HG02678 (cell line): ENCODE results near the gene RTN1.

Experiments used
- ATAC-seq: cut with Tn5 transposase; IDR thresholded peaks from one replicate; pipeline ENCODE4 v1.9.1; 2021; ENCODE audit warnings: mild to moderate bottlenecking, moderate library complexity; ENCODE audit not compliant: unreplicated experiment

RTN1 gene

DNA sequence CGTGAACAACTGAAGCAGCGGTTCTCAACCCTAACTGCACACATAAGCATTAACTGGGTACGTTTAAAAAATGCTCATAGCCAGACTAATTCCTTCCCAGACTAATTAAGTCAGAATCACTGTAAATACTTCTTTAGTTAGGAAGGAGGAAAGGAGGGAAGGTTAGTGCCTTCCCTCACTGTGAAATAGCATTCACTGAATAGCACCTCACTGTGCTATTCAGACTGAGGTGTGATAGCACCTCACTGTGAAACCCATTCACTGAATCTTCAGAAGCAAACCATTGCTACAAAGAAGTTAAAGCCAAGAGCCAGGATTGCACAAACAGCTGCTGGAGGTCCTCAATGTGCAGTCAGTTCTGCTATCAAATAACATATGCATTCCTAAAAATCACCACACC lies 58.8 kb downstream of the RTN1 start:
- ATAC-seq: no peak

DNA sequence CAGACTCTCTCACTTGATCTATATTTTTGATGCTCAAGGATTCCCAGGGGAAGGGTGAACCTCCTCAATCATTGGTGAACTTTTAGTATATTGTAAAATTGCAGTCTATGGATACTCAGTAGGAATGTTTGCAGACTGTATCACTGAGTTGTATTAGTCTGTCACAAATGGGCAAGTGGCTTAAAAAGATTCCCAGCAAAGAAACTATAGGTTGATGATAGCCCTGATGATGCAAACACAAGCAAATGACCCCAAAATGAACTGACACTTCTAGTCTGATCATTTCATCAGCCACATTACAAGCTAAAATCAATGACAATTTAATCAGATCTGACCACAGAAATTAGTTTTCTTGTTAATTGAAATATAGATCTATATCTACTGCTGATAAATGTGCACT lies 59.5 kb downstream of the RTN1 start:
- ATAC-seq: no peak

DNA sequence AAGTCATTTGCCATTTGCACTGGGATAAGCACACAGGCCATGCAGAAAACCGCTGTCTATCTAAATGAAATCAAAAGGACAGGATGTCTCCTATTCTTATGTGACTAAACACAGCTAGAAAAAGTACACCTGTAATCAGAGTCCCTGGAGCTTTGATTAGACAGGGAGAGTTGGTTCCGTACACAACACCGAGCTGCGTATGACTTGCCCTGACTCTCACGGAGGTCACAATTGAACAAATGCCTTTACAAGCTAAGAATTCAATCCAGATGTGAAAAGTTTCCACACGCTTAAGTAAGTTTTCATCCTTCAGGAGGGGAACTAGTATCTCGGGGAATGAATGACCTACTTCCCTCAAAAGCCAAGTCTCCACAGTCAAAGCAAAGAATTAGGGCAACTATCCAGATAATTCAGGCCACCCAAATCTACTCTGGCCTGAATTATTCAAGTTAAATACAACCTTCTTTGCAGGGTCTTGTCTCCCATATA lies 67.5 kb downstream of the RTN1 start:
- ATAC-seq: no peak

DNA sequence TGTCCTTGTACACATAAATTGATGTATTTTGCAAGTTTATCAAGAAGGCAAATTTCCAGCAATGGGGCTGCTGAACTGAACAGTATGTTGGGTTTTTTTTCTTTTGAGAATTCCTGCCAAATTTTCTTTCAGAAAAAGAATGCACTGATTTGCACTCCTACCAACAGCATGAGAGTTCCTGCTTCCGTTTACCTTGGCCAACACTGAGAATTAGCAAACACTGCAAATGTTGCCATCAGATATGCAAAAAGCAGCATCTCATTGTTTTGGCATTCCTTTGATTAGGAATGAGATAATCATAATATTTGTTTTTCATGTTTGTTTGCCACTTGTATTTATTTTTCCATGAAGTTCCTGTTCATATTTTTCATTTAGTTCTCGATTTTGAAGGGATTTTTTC lies 82.4 kb downstream of the RTN1 start:
- no peak for ATAC-seq

DNA sequence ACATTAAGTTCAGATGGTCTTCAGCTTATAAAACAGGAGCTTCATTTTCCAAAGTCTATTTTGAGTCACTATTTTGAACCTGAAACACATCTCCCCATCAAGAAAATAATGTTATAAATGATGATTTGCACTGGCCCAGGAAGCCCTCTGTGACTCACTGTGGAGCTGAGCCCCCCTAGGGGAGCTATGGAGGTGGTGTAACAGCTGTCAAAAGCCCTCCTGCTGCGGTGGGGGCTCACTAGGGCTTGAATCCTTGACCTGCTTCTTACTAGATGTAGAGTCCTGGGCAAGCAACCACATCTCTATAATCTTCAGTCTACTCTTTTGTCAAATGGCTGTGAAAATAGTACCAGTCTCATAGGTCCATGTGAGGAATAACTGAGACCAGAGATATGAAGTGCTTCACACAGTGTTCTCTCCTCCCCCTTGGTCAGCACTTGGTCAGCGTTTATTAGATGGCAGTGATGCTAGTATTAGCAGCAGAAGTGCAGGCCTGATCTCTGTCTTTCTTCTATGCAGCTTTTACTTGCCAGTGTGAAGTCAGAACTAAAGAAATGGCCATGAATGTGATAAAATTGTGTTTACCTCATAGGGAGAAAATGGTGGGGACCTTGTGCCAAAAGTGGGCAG lies 83.4 kb downstream of the RTN1 start:
- no peak for ATAC-seq

DNA sequence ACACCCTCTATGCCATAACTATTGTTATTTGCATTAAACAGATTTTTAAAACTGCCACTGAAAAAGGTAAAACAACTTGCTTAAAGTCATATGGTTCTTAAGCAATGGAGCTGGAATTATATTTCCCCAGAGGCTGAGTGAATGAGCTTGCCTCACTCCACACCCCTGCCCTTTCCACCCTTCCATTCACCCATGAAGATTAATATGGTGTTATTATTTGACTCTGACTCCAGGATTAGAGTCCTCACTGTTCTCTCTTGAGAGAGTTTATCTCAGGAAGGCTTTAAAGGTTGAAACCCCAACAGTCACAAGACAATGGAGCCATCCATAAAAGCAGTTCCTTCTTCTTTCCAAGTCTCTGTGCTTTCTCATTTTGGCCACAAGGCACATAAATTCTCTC lies 84.9 kb downstream of the RTN1 start:
- ATAC-seq: no peak

DNA sequence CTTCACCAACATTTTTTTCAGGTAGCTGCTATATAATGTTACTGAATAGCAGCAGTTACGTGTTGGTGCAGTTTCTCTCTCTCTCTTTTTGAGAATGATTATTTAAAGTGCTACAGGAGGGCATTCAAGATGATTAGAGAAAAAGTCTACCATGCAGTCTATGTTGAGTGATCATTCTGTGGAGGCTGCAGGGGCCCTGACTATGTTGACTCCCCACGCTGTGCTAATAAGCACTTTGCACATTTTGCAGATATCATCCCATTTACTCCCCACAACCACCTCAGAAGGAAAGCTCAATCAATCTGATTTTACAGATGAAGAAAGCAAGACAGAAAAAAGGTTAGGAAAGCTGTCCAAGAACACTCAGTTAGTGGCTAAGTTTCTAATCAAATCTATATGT lies 87.8 kb downstream of the RTN1 start:
- no peak for ATAC-seq

DNA sequence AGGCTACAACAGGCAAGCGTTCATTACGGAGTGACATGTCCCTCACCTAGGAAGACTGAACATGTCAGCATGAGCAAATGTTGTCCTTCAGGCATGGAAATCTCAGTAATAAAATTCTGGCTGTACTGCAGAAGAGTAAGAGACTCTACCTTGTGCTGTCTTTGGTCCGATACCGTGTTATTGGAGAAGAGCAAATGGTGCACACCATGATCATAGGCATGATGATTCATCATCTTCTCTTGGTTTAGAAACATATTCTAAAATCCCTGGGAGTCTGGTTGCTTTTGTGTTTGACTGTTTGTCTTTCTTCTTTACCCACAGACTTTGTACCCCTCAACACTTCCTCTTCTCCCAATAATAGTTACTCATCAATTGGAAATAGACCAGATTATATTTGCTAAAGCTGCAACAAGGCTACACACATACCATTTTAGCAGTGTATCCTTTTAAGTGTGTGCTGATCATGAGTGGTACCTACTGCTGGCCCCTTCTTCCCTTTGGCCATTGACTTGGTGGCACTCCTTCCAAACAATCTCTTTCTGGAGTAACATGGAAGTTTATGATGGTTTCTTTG lies 93.5 kb downstream of the RTN1 start:
- ATAC-seq: no peak

DNA sequence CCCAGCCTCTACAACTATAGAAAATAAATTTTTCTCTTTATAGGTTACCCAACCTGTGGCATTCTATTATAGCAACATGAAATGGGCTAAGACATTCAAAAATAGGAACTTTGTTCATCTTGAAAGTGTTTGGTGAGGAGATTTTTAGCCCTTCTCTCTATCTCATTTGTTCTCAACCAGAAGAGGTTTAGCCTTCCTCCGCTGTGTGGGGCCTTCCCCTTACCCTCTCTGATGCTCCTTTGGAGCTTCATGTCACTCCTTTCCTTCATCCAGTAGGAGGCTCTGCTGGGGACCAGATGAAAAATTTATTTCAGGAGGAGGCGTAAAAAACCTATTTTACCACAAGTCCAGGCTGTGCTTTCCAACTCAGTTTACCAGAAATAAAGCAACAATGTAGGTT lies 94.1 kb downstream of the RTN1 start:
- no peak for ATAC-seq

DNA sequence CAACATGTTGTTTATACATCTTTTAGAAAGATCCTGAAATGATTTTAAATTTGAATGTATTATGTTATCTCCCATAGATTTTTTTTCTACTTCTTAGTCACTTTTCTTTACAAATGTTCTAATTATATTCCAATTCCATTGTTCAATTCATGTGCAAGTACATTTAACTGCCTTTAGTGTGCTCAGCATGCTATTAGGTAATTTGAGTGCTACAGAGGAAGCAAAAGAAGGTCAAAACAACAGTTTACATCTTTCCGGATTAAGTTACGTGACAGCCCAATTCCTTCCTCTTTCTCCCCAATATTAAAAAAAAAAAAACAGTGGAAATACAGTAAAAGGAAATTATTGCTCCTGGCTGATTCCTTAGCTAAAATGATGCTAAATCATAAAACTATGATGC lies 98.3 kb downstream of the RTN1 start:
- no peak for ATAC-seq

DNA sequence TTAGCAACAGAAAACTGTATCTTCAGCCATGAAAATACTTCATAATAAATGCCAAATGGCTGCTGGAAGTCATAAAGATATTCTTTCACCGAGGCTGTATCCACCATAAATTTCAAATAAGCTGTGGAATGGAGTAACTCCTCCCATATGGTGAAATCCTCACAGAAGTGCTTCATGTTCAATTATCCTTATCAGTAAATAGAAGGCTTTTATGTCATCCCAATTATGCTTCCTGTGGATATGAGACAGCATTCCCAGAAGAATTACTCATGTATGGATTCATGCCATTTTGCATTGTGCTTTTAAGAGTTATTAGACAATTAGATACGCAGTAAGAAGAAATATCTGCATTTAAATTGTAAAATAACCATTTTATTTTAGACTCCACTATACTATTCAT lies 99.0 kb downstream of the RTN1 start:
- no peak for ATAC-seq

DNA sequence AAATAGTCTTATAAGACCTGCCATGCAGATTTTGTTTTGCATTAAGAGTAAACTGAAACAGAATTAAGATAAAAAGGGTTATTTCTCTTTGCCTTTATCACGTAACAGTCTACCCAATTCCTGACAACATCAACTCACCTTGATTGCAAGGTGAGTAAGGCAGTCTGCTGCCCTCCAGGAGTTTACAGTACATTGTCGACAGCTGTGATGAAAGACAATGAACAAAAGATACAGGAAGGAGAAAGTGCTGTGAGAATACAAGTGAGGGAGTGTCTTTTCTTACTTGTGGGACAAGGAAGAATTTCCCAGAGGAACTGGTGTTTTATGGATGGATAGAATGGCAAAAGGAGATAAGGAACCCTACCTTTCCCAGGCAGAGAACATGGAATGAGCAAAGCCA lies 101.0 kb downstream of the RTN1 start:
- ATAC-seq: no peak

DNA sequence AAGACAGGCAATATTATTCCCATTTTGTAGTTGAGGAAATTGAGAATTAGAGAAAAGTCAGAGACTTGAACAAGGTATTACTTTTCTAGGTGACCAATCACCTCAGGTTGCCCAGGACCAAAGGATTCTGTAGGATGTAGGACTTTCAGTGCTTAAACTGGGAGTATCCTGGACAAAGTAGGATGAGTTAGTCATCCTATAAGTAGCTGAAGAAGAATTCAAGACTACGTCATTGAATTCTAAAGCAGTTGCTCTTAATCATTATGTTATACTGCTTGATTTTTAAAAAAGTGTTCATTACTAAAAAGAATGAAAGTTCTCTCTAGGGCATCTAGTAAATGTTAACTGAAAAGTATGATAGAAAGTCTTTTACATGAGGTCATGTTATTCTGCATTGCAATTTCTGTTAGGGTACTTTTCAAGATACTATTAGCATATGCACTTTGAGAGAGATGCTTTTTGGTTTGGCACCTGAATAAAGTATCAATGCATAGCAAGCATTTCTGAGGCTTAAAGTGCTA lies 101.7 kb downstream of the RTN1 start:
- ATAC-seq: no peak

DNA sequence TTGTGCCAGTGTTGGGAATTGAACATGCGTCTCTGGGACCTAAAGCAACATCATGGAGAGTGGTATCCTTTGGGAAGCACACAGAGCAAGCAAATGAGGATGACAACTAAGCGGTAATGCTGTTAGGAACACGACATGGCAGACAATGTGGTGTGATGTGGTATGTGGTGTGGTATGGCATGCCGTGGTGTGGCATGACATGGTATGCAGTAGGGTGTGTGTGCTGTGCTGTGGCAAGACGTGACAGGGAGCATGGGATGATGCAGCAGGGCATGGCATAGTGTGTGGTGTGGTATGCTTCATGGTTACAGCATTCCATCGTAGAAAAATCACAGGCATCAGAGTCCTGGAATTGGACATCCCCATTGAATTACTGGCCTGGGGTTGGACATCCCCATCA lies 108.7 kb downstream of the RTN1 start:
- no peak for ATAC-seq

DNA sequence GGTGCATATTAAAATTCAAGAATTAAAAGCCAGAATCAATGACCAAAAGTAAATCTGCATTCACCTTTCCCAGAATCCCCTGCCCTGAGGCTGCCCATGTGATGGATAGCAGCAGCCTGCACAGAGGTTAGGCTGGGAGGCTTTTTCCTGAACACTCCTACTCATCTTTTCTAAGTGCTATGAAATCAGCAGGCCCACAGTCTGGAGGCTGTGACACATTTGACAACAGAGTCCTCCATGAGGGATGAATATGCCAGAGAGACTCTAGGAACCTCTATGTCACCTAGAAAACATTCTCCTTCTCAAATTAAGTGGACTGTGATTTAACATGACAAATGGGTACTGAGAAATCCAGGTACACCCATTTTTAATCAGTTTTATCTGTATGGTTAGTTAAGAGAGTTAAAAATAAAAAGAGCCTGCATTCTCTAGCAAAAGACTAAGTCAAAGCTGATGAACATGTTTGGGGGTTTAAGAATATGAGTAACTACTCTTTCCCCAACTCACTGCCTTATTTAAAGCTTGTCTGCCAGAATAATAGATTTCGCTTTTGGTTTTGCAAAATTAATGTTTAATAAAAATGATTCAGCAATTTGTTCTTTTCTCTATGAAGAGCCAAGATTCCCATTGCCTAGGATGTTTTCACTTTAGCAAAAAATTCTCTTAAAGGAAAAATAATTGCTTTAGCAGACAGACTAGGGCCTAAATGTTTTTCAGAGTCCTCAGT lies 115.0 kb downstream of the RTN1 start:
- ATAC-seq: no peak

DNA sequence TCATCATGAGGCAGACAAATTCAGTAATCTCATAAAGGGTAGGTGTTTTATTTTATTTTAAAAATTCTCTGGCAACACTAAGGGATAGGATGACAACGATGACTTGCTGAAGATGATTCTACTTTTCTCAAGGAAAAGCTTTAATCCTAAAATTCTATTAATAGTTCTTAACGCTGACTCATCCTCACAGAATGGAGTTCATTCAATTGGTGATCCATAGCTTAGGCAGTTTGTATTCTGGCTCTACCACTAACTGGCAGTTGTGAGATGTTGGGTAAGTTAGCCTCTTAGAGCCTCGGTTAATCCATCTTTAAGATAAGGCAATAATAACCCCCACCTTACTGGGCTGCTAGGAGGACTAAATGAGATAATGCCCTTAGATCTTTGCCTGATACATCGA lies 116.3 kb downstream of the RTN1 start:
- ATAC-seq: no peak

DNA sequence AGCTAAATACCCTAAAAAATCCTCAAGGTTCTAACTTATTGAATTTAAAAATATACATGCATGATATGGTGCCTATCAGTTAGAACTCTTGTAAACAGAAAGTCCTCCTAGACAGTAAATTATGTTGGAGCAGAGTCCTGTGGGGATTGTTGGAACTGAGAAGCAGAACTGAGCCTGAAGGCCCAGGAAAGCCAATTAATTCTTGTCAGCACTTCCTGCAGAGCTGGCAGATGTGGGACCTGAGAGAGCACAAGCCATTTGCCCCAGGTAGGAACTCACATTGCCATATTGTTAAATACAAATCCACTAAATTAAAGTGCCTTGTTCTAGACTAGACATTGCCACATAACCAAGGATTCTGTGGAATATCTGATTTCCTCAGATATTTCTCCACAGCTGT lies 117.1 kb downstream of the RTN1 start:
- ATAC-seq: no peak

DNA sequence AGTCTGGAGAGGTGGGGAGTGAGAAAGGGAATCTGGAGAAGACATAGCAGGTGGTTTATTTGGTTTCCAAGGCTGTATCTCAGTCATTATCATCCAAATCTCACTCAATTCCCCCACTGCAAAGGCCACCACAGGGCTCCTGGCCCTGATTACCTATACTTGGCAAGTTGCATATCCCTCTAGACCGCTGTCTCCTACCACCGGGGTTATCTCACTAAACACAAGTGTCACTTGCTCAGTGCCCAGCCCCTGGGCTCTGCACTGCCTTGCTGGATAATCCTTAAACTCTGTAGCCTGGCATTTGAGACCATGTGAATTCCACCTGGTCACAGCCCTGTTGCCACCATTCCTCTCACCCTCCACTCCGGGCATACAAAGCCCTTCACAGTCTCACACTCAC lies 119.0 kb downstream of the RTN1 start:
- no peak for ATAC-seq

DNA sequence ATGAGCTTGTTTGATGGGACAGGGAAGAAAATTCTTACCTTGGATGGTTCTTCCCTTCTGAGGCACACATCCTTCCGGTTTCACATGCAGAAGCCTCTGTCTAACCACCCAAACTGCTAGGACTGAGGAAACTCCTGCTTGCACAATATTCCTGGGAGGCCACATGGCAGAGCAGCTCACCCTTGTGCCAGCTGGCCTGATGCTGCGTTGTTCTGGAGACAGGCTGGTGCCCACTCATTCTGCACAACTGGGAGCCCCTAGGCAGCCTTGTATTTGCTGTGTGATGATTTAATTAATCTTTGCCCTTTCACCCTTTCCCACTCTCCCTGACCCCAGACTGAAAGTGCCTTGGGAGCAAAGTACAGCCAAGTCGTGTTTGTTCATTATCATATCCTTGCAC lies 130.8 kb downstream of the RTN1 start:
- no peak for ATAC-seq

DNA sequence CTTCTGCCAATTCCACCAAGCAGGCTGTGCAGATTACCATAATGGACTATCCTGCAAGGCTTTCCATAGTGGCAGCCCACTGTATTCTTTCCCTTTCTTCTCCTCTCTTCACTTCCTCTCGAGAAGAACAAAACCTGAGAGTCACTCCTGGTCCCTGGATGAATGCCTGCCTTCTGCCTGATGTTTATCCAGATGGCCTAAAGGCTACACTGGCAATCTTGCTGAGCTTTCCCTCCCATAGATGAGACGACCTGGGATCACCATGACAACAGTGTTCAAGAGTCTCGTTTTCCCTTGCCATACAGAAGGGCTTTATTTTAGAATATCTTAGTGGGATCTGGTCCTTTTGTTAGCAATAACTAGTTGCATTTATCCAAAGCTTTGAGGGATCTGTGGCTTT lies 142.3 kb downstream of the RTN1 start:
- ATAC-seq: no peak

DNA sequence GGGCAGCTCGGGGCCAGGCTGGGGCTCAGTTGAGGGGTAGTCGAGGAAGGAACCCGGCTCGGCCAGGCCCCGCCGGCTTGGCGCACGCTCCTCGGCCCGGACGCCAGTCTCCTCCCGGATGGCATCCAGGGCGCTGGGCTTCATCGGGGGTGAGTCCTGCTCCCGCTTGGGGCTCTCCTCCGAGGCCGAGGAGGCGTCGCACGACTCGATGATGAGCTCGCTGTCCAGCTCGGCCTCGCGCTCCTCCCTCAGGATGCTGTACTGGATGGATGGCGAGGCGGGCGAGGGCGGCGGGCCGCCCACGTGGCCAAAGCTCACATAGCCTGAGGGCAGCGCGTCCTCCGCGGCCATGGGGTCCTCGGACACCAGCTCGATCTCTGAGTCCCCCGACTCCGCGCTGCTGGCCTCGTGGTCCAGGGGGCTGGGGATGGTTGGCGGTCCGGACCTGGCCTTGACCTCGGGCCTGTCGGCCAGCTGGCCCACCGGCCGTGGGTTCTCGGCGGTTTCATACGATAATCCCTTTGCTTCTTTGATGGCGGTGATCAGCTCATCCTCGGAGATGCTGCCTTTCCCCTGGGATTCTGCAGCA lies 143.4 kb downstream of the RTN1 start:
- ATAC-seq: no peak

DNA sequence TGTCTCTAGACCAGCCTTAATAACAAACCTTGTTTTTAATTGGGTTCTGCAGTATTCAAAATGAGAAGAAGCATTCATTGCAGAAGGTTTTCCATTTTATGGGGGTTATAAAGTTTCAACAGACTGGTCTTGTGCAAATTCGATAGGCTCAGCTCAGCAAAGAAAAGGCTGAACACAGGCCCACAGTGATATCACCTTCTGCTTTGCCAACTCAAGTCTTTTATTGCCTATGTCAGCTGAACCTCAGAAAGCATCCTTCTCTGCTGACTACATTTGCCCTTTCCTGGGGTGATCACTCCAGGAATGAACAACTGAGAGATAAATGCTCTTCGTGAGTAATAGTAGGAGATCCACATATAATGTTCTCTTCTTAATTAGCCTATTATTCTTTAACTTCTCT lies 159.5 kb downstream of the RTN1 start:
- no peak for ATAC-seq
